Stimulated activated naive B cell treated with anti-CD40 and anti-IgM and Interleukin-4, amounts not matched to agents 10 μg/mL and 1 μg/mL and 100 μg/mL, for 72 hours (primary cell): ENCODE measurements around the gene TAB3.

Source experiments
- ATAC-seq, 2 donors: fragments of 150-1000 bp; cut with Tn5 transposase; replicated peaks; 2 replicates each; pipeline ENCODE4 v1.10.0; 2021; ENCODE audit warnings: moderate library complexity in 1 of 2
- DNase-seq: peaks from one replicate; pipeline ENCODE4 v3.0.0; 2021
- H3K27ac Mint-ChIP-seq: one replicate; pipeline ENCODE4 v1.8.0; 2022; ENCODE audit warnings: mild to moderate bottlenecking, mixed read lengths
- H3K27me3 Mint-ChIP-seq, 2 donors: one replicate each; pipeline ENCODE4 v1.8.0; 2022; ENCODE audit warnings: mixed read lengths in 2 of 2
- H3K36me3 Mint-ChIP-seq, 2 donors: one replicate each; pipeline ENCODE4 v1.8.0; 2022; ENCODE audit warnings: mixed read lengths in 2 of 2, mild to moderate bottlenecking in 1 of 2
- H3K4me1 Mint-ChIP-seq, 2 donors: one replicate each; pipeline ENCODE4 v1.8.0; 2022; ENCODE audit warnings: mixed read lengths in 2 of 2, mild to moderate bottlenecking in 1 of 2
- H3K4me3 Mint-ChIP-seq, 2 donors: one replicate each; pipeline ENCODE4 v1.8.0; 2022; ENCODE audit warnings: mild to moderate bottlenecking in 2 of 2, mixed read lengths in 2 of 2, moderate library complexity in 1 of 2
- H3K9me3 Mint-ChIP-seq, 2 donors: one replicate each; pipeline ENCODE4 v1.8.0; 2022; ENCODE audit warnings: mixed read lengths in 2 of 2, mild to moderate bottlenecking in 1 of 2

TAB3 gene

GRCh38 chrX:30904186-30904585 lies 15.1 kb upstream of the TAB3 start:
- Mint-ChIP-seq H3K27me3 (peaks cover 0 to 4% of the 10 kb centered on the region in 2 donors), H3K27ac (no peak overlapping the region), H3K9me3 (no peaks in the 10 kb centered on the region), H3K4me1 (peaks cover 0 to under 1% of the 10 kb centered on the region in 2 donors), H3K4me3 (no peak overlapping the region), H3K36me3 (no peaks in the 10 kb centered on the region)
- ATAC-seq (no peak), DNase-seq (no peak)

- Mint-ChIP-seq H3K27me3 (peaks cover 0 to 9% of the 10 kb centered on the region in 2 donors), H3K9me3 (no peaks in the 10 kb centered on the region), H3K4me1 (no peaks in the 10 kb centered on the region), H3K4me3 (no peak overlapping the region), H3K27ac (no peak overlapping the region), H3K36me3 (no peaks in the 10 kb centered on the region)
- ATAC-seq (no peak), DNase-seq (no peak)
Observed at GRCh38 chrX:30900227-30900626, 11.2 kb upstream of the TAB3 start.

- Mint-ChIP-seq H3K27me3 (peaks cover 0 to 9% of the 10 kb centered on the region in 2 donors), H3K4me1 (no peaks in the 10 kb centered on the region), H3K4me3 (no peak overlapping the region), H3K9me3 (no peaks in the 10 kb centered on the region), H3K36me3 (no peaks in the 10 kb centered on the region), H3K27ac (no peak overlapping the region)
- ATAC-seq (no peak), DNase-seq (no peak)
Observed at GRCh38 chrX:30898886-30899285, 9.8 kb upstream of the TAB3 start.

- no peak for ATAC-seq
- Mint-ChIP-seq H3K4me1 (no peaks in the 10 kb centered on the region), H3K27ac (no peak overlapping the region), H3K36me3 (no peaks in the 10 kb centered on the region), H3K27me3 (peaks cover 0 to 5% of the 10 kb centered on the region in 2 donors), H3K4me3 (no peak overlapping the region), H3K9me3 (no peaks in the 10 kb centered on the region)
- DNase-seq, result no peak
Observed at GRCh38 chrX:30895370-30895769, 6.3 kb upstream of the TAB3 start.

GRCh38 chrX:30893206-30893605 lies 4.2 kb upstream of the TAB3 start:
- Mint-ChIP-seq H3K4me3 (no peak overlapping the region), H3K4me1 (no peaks in the 10 kb centered on the region), H3K27ac (no peak overlapping the region), H3K36me3 (no peaks in the 10 kb centered on the region), H3K27me3 (no peaks in the 10 kb centered on the region), H3K9me3 (no peaks in the 10 kb centered on the region)
- ATAC-seq (no peak), DNase-seq (no peak)

GRCh38 chrX:30892591-30892990 lies 3.5 kb upstream of the TAB3 start:
- Mint-ChIP-seq H3K9me3 (no peaks in the 10 kb centered on the region), H3K27ac (no peak overlapping the region), H3K27me3 (no peaks in the 10 kb centered on the region), H3K36me3 (no peaks in the 10 kb centered on the region), H3K4me3 (no peak overlapping the region), H3K4me1 (no peaks in the 10 kb centered on the region)
- DNase-seq (no peak), ATAC-seq (no peak)

GRCh38 chrX:30888526-30889146 lies 418 bp downstream of the TAB3 start:
- H3K9me3 Mint-ChIP-seq, result no peaks in the 10 kb centered on the region
- H3K27ac Mint-ChIP-seq, result peak overlapping the region; percentile 15
- no peaks in the 10 kb centered on the region for H3K27me3 Mint-ChIP-seq
- H3K36me3 Mint-ChIP-seq, result peaks cover 2 to 3% of the 10 kb centered on the region in 2 donors
- DNase-seq, result peak; percentile 13
- ATAC-seq, result peak; percentile 37 to 45
- peaks cover 0 to 12% of the 10 kb centered on the region in 2 donors for H3K4me1 Mint-ChIP-seq
- H3K4me3 Mint-ChIP-seq, result peak overlapping the region; percentile 88 to 90

- Mint-ChIP-seq H3K27ac (no peak overlapping the region), H3K27me3 (no peaks in the 10 kb centered on the region), H3K4me1 (peaks cover 0 to 12% of the 10 kb centered on the region in 2 donors), H3K4me3 (peak overlapping the region; percentile 88 to 90), H3K36me3 (peaks cover 2 to 3% of the 10 kb centered on the region in 2 donors), H3K9me3 (no peaks in the 10 kb centered on the region)
- DNase-seq (no peak), ATAC-seq (no peak)
Observed at GRCh38 chrX:30887721-30888120, 1.3 kb downstream of the TAB3 start.

- no peaks in the 10 kb centered on the region for H3K27me3 Mint-ChIP-seq
- H3K36me3 Mint-ChIP-seq, result peaks cover 2 to 3% of the 10 kb centered on the region in 2 donors
- no peaks in the 10 kb centered on the region for H3K9me3 Mint-ChIP-seq
- H3K4me1 Mint-ChIP-seq, result peaks cover 0 to 12% of the 10 kb centered on the region in 2 donors
- H3K27ac Mint-ChIP-seq, result no peak overlapping the region
- H3K4me3 Mint-ChIP-seq, result peak overlapping the region in 1 of 2 donors; percentile 19
- no peak for DNase-seq
- ATAC-seq, result no peak
Observed at GRCh38 chrX:30887288-30887687, 1.8 kb downstream of the TAB3 start.

- Mint-ChIP-seq H3K9me3 (no peaks in the 10 kb centered on the region), H3K4me3 (no peak overlapping the region), H3K27ac (no peak overlapping the region), H3K27me3 (no peaks in the 10 kb centered on the region), H3K4me1 (peaks cover 2 to 16% of the 10 kb centered on the region in 2 donors), H3K36me3 (peaks cover 2 to 3% of the 10 kb centered on the region in 2 donors)
- DNase-seq (no peak), ATAC-seq (no peak)
Observed at GRCh38 chrX:30885136-30885535, 3.9 kb downstream of the TAB3 start.

GRCh38 chrX:30883138-30883537 lies 5.9 kb downstream of the TAB3 start:
- no peak overlapping the region for H3K4me3 Mint-ChIP-seq
- H3K9me3 Mint-ChIP-seq, result no peaks in the 10 kb centered on the region
- H3K4me1 Mint-ChIP-seq, result peaks cover 2 to 19% of the 10 kb centered on the region in 2 donors
- DNase-seq (no peak), ATAC-seq (no peak)
- peaks cover 2 to 3% of the 10 kb centered on the region in 2 donors for H3K36me3 Mint-ChIP-seq
- no peak overlapping the region for H3K27ac Mint-ChIP-seq
- H3K27me3 Mint-ChIP-seq, result no peaks in the 10 kb centered on the region

GRCh38 chrX:30881797-30882196 lies 7.3 kb downstream of the TAB3 start:
- Mint-ChIP-seq H3K4me3 (no peak overlapping the region), H3K4me1 (peaks cover 2 to 19% of the 10 kb centered on the region in 2 donors), H3K9me3 (no peaks in the 10 kb centered on the region), H3K27ac (no peak overlapping the region), H3K36me3 (peaks cover 2 to 3% of the 10 kb centered on the region in 2 donors), H3K27me3 (no peaks in the 10 kb centered on the region)
- ATAC-seq (no peak), DNase-seq (no peak)

- no peak for DNase-seq
- peaks cover 2 to 3% of the 10 kb centered on the region in 2 donors for H3K36me3 Mint-ChIP-seq
- H3K4me3 Mint-ChIP-seq, result no peak overlapping the region
- no peaks in the 10 kb centered on the region for H3K9me3 Mint-ChIP-seq
- H3K27me3 Mint-ChIP-seq, result no peaks in the 10 kb centered on the region
- no peak for ATAC-seq
- H3K27ac Mint-ChIP-seq, result no peak overlapping the region
- peaks cover 2 to 19% of the 10 kb centered on the region in 2 donors for H3K4me1 Mint-ChIP-seq
Observed at GRCh38 chrX:30881390-30881789, 7.7 kb downstream of the TAB3 start.

GRCh38 chrX:30880058-30880457 lies 9.0 kb downstream of the TAB3 start:
- H3K4me1 Mint-ChIP-seq, result peaks cover 2 to 9% of the 10 kb centered on the region in 2 donors
- no peak overlapping the region for H3K27ac Mint-ChIP-seq
- H3K9me3 Mint-ChIP-seq, result no peaks in the 10 kb centered on the region

GRCh38 chrX:30876367-30876766 lies 12.7 kb downstream of the TAB3 start:
- H3K27me3 Mint-ChIP-seq, result peaks cover 0 to 5% of the 10 kb centered on the region in 2 donors
- H3K27ac Mint-ChIP-seq, result no peak overlapping the region
- no peaks in the 10 kb centered on the region for H3K36me3 Mint-ChIP-seq
- H3K4me3 Mint-ChIP-seq, result no peak overlapping the region
- H3K9me3 Mint-ChIP-seq, result no peaks in the 10 kb centered on the region
- DNase-seq, result no peak
- H3K4me1 Mint-ChIP-seq, result peaks cover 0 to 14% of the 10 kb centered on the region in 2 donors
- ATAC-seq, result no peak

More at GRCh38 chrX:30880058-30880457, 9.0 kb downstream of the TAB3 start:
- no peak for DNase-seq
- Mint-ChIP-seq H3K27me3 (no peaks in the 10 kb centered on the region), H3K36me3 (no peaks in the 10 kb centered on the region), H3K4me3 (no peak overlapping the region)
- ATAC-seq, result no peak
